Retina (tissue), 1 donor: ENCODE results near the gene MGMT.

Source experiments
- DNase-seq: peaks from one replicate; pipeline ENCODE4 v3.0.0-alpha.2; 2016

The MGMT gene

GRCh38 chr10:129697463-129698247 is 230.6 kb downstream of the MGMT start:
- DNase-seq = no peak

DNA sequence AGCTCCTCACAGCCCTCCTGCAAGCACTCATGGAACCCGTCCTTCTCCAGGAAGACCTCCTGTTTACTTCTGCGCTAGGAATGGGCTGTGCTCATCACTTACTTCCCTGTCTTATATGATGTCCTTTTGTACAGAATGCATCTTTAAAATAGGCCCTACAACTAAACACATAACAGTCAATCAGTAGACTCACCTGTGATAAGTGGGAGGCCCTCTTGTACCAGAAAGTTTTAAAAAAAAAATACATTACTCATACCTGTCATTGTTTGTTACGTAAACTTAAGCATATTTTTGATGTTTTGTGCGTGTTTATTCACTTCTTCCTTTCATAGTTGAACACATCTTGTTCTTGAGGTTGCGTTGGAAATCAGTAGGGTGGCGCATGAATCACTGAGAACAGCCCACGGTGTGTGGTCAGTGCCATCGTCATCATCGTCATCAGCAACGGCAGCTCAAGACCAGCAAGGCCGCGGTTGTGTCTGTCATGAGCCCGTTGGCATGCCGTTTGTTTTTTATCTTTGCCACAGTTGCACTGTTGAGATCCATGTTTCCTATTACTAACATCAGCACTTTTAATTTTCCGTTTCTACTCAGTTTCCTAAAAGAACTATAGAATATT is 232.8 kb downstream of the MGMT start:
- no peak for DNase-seq

DNA sequence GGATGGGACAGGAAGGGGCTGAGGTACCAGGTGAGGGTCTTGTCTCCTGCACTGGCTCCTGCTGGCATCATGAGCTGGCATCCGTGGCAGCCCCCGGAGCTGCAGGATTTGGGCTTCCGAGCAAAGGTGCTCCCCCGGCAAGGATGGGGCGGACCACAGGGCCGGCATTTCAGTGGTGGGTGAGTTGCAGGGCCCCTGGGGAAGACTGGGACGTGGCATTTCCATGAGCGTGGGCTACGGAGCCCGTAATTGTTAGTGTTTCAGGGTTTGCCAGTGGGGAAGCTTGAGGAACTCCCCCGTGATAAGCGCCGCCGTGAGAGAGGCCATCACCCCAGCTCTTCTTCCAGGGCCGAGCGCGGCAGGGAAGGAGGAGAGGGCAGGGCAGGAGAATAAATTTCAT is 235.6 kb downstream of the MGMT start:
- no peak for DNase-seq

DNA sequence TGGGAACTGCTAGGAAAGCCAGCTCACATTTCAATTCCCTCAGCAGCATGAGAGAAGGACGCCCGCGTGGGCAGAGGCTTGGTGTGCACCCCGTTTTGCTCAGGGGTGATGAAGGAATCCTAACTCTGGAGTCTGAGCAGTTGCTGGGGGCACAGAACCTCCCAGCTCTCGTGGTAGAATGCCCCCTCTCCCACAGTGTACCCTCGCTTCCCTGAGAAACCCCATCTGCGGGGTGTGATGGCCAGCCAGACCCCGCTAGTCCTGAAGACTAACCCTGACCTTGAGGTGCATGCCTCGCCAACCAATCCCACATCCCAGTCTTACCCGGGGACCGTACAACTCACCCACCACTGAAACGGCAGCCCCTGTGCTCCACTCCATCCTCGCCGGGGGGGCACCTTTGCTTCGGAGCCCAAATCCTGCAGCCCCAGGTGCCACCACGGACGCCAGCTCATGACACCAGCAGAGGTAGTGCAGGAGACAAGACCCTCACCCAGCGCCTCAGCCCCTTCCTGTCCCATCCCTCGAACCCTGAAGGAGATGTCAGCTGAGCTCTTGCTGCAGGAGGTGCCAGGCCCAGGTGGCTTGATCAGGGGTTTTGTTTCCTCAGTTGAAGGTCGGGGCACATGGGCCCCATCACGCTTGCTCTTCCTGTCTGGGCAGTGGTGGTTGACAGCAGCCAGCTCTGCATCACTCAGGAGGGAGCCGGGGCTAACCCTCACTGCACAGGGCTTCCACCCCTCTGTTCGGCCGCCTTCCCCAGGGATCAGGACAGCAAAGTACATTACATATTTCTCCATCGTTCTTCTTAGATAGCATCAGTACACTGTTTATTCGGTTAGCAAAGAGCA is 236.5 kb downstream of the MGMT start:
- no peak for DNase-seq

GRCh38 chr10:129704225-129704624 is 237.2 kb downstream of the MGMT start:
- peak; percentile 26 for DNase-seq

- DNase-seq = no peak
Measured at GRCh38 chr10:129704786-129705525, 237.9 kb downstream of the MGMT start.

DNA sequence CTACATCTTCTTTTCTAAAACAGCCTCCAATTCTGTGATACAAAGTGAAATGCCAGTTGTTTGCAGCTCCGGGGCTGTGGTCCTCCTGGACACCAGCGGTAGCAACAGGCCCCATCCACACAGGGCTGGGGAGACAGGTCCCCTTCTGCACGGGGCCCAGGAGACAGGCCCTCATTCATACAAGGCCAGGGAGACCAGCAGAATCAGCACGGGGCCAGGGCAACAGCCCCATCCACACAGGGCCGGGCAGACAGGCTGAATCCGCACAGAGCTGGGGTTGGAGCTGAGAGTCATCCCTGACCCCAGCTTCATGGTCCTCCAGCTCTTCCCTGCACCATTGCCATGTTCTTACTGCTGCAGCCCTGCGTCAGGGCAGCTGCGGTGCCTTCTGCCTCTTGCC is 238.6 kb downstream of the MGMT start:
- no peak for DNase-seq

GRCh38 chr10:129706081-129706480 is 239.0 kb downstream of the MGMT start:
- DNase-seq = no peak

GRCh38 chr10:129706523-129706922 is 239.5 kb downstream of the MGMT start:
- no peak for DNase-seq

- no peak for DNase-seq
Measured at GRCh38 chr10:129707406-129708388, 240.7 kb downstream of the MGMT start.

GRCh38 chr10:129709101-129709500 is 242.1 kb downstream of the MGMT start:
- no peak for DNase-seq

GRCh38 chr10:129709627-129710509 is 242.8 kb downstream of the MGMT start:
- no peak for DNase-seq

GRCh38 chr10:129710510-129710847 is 243.4 kb downstream of the MGMT start:
- DNase-seq = no peak

DNA sequence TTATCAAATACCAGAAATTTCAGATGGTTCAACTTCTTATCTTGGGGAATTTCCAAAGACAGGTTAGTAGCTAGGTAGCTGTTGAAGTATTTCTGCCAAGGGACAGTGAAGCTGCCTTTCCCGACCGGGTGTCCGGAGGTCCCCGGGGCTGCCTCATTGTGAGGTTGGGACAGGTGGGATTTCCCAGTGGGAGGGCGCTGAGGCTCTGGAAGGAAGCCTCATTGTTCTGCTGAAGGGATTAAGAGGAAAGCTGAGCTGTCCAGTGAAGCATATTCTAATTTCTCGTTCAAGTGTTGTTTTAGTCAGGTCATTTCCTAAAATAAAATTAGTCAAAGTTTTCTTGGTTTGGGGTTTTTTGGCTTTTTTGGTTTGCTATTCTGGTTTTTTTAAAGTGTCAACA is 244.2 kb downstream of the MGMT start:
- DNase-seq = no peak

DNA sequence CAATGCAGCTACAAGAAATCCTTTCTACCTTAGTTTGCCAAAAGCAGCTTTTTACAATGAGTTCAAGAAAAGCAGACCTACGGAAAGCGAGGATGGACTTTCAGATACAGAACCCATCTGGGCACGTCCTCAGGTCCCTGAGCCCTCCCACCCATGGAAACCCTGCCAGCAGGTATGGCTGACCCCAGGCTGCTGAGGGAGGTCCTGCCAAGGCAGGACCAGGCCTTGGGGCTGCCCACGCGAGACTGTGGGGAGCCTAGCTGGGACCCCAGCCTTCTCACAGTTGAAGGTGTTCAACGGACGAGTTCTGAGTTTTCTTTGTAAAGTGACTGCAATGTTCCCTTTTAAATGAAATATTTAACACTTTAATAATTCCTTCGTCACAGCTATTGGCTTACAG is 245.0 kb downstream of the MGMT start:
- DNase-seq = no peak

DNA sequence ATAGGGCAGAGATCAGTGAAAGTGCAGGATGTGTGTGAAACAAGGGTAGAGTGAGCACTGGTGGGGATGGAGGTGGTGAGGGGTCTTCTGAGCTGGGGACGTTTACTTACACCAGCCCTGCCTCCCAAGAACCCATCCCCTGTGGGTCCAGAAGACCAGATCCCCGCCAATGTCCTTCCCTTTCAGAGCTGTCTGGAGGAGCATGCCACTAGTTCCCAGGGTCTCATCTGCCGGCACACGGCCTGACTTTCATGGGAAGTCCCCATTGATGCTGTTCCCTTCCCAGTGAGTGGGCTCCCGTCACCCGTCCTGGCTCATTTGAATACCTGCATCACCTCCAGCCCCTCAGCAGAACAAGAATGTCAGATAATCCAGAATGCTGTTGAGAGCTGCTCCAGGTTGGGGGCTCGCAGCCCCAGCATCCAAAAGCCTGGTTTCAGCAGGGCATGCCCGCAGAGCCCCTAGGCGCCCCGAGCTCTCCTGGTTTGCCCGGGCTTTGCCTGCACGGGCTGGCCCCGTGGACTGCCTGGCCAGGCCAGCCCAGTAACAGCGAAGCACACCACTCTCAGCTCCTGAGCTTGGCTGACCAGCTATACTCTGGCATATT is 246.7 kb downstream of the MGMT start:
- DNase-seq = no peak

DNA sequence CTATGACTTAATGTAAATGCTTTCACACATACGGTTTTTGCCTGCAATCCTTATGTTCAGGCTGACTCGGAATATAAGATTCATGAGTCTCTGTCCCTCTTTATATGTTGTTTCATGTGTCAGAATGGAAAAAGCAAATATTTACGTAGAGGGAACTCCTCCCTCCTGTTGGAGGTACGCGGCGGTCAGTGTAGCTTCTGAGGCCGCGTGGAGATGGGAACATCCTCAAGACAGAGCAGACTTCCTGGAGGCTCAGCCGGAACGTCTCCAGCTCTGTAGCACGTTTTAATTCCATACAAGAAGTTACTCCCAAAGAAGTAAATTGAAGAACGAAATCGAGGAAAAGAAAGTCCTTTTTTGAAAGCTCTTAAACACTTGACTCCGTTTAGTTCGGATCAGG is 248.8 kb downstream of the MGMT start:
- no peak for DNase-seq

- DNase-seq = no peak
Measured at GRCh38 chr10:129716211-129716681, 249.2 kb downstream of the MGMT start.

- DNase-seq = no peak
Measured at GRCh38 chr10:129716881-129717280, 249.8 kb downstream of the MGMT start.
